H1 (cell line): Measurements from ENCODE around the gene NCK2. TPM values are rescaled to one million over a fixed set of nuclear protein-coding genes. Genes with fewer than 3 reads are reported as not detected.

Experiments used
- CTCF ChIA-PET: fragments of 300-600 bp; sonication (Branson Sonifier 250); formaldehyde crosslinking; loops from one replicate; lab custom pipeline; 2021; ENCODE audit not compliant: partially characterized antibody; lab: Charles Lee
- POLR2A ChIA-PET: fragments of 300-600 bp; sonication (Branson Sonifier 250); formaldehyde crosslinking; loops from one replicate; lab custom pipeline; 2021; ENCODE audit warnings: inconsistent platforms; ENCODE audit not compliant: partially characterized antibody; lab: Charles Lee
- DNase-seq, 2 experiments: peaks; one replicate each; pipeline versions ENCODE4 v3.0.0 to v3.0.0-alpha.2; 2010 to 2022; ENCODE audit warnings: low spot score in 2 of 2, low read depth in 1 of 2, mixed read lengths in 1 of 2
- FAIRE-seq: peaks from 2 replicates; lab custom pipeline; 2011; peaks lifted over from hg19 to GRCh38; lab: Jason Lieb, UNC
- H2AFZ ChIP-seq: 2 replicates; pipeline ENCODE4 v1.8.1; 2012; ENCODE audit warnings: low read length, inconsistent platforms
- H2AK5ac ChIP-seq: 2 replicates; pipeline ENCODE4 v1.6.1; 2013; ENCODE audit warnings: low read depth, low read length
- H2BK120ac ChIP-seq: replicated peaks from 2 replicates; pipeline ENCODE3; 2013; ENCODE audit warnings: low read depth, low read length, inconsistent platforms
- H2BK12ac ChIP-seq: 2 replicates; pipeline ENCODE4 v1.6.1; 2013; ENCODE audit warnings: low read depth, low read length
- H2BK15ac ChIP-seq: 2 replicates; pipeline ENCODE4 v1.6.1; 2013; ENCODE audit warnings: low read length
- H2BK20ac ChIP-seq: 2 replicates; pipeline ENCODE4 v1.6.1; 2013; ENCODE audit warnings: low read length
- H2BK5ac ChIP-seq: 2 replicates; pipeline ENCODE4 v1.6.1; 2013; ENCODE audit warnings: low read depth, low read length
- H3K14ac ChIP-seq: 2 replicates; pipeline ENCODE4 v1.6.1; 2013; ENCODE audit warnings: inconsistent platforms; ENCODE audit not compliant: insufficient read length
- H3K18ac ChIP-seq: 2 replicates; pipeline ENCODE4 v1.6.1; 2013; ENCODE audit warnings: low read length; ENCODE audit errors: extremely low read depth
- H3K23ac ChIP-seq: 2 replicates; pipeline ENCODE4 v1.6.1; 2013; ENCODE audit warnings: inconsistent platforms; ENCODE audit not compliant: insufficient read length
- H3K23me2 ChIP-seq: 2 replicates; pipeline ENCODE4 v1.6.1; 2013; ENCODE audit warnings: low read depth, low read length
- H3K27ac ChIP-seq: 2 replicates; pipeline ENCODE4 v1.6.1; 2011; ENCODE audit warnings: low read depth, low read length, inconsistent platforms
- H3K27me3 ChIP-seq, 4 experiments: replicated peaks in 1 of 4; 1 replicate in 1 of 4; 2 replicates in 3 of 4; pipeline versions ENCODE4 v1.6.1 to v1.8.1; 2011 to 2013; ENCODE audit warnings: low read length in 3 of 4, mild to moderate bottlenecking in 3 of 4, inconsistent platforms in 2 of 4, mixed read lengths in 2 of 4, moderate library complexity in 1 of 4; ENCODE audit not compliant: control insufficient read depth in 3 of 4, insufficient read depth in 3 of 4; ENCODE audit errors: extremely low read depth in 1 of 4
- H3K36me3 ChIP-seq, 4 experiments: 2 replicates each; pipeline versions ENCODE4 v1.6.1 to v1.8.1; 2011 to 2013; ENCODE audit warnings: mild to moderate bottlenecking in 4 of 4, low read length in 3 of 4, moderate library complexity in 2 of 4, control low read depth in 1 of 4, inconsistent platforms in 1 of 4; ENCODE audit not compliant: insufficient read depth in 4 of 4, control insufficient read depth in 2 of 4
- H3K4ac ChIP-seq: replicated peaks from 2 replicates; pipeline ENCODE3; 2013; ENCODE audit warnings: low read length, low read depth, mixed read lengths, inconsistent platforms; ENCODE audit not compliant: insufficient read length
- H3K4me1 ChIP-seq, 4 experiments: replicated peaks in 1 of 4; 1 replicate in 1 of 4; 2 replicates in 3 of 4; pipeline versions ENCODE4 v1.6.1 to v1.8.1; 2011 to 2013; ENCODE audit warnings: low read length in 3 of 4, inconsistent platforms in 2 of 4, mixed read lengths in 1 of 4; ENCODE audit not compliant: insufficient read depth in 4 of 4, control insufficient read depth in 3 of 4
- H3K4me2 ChIP-seq, 2 experiments: 2 replicates each; pipeline versions ENCODE4 v1.6.1 to v1.8.1; 2011 to 2013; ENCODE audit warnings: low read depth in 2 of 2, low read length in 2 of 2, control low read depth in 1 of 2, inconsistent platforms in 1 of 2, mild to moderate bottlenecking in 1 of 2; ENCODE audit not compliant: insufficient read depth in 1 of 2
- H3K4me3 ChIP-seq, 4 experiments: fragments of 200-600, 300-600 bp in 1 of 4; sonication (generic), shearing (Covaris generic), sonication (Bioruptor Twin) in 1 of 4; 2 replicates each; pipeline versions ENCODE4 v1.5.1 to v1.8.1; 2011 to 2016; ENCODE audit warnings: low read length in 4 of 4, low read depth in 3 of 4, control low read depth in 2 of 4, inconsistent platforms in 2 of 4, mild to moderate bottlenecking in 2 of 4, mixed read lengths in 1 of 4, moderate library complexity in 1 of 4; ENCODE audit not compliant: insufficient read depth in 2 of 4; ENCODE audit errors: extremely low read depth in 1 of 4
- H3K56ac ChIP-seq: replicated peaks from 2 replicates; pipeline ENCODE3; 2013; ENCODE audit warnings: low read depth, mild to moderate bottlenecking, mixed read lengths, low read length, inconsistent platforms; ENCODE audit not compliant: insufficient read length
- H3K79me1 ChIP-seq: 2 replicates; pipeline ENCODE4 v1.6.1; 2013; ENCODE audit warnings: low read depth, low read length, control low read depth
- H3K79me2 ChIP-seq, 2 experiments: 2 replicates each; pipeline versions ENCODE4 v1.6.1 to v1.8.1; 2012 to 2013; ENCODE audit warnings: low read length in 2 of 2, mild to moderate bottlenecking in 2 of 2, inconsistent platforms in 1 of 2; ENCODE audit not compliant: insufficient read depth in 2 of 2, control insufficient read depth in 1 of 2
- H3K9ac ChIP-seq, 4 experiments: replicated peaks in 1 of 4; 1 replicate in 1 of 4; 2 replicates in 3 of 4; pipeline versions ENCODE4 v1.6.1 to v1.8.1; 2011 to 2013; ENCODE audit warnings: low read depth in 3 of 4, low read length in 3 of 4, control low read depth in 2 of 4, mild to moderate bottlenecking in 2 of 4, moderate library complexity in 2 of 4, inconsistent platforms in 1 of 4; ENCODE audit errors: extremely low read depth in 1 of 4
- H3K9me3 ChIP-seq, 2 experiments: 2 replicates each; pipeline versions ENCODE4 v1.6.1 to v1.8.1; 2012 to 2013; ENCODE audit warnings: mild to moderate bottlenecking in 2 of 2, moderate library complexity in 2 of 2, control low read depth in 1 of 2, inconsistent platforms in 1 of 2, low read depth in 1 of 2, low read length in 1 of 2, mixed read lengths in 1 of 2; ENCODE audit not compliant: insufficient read depth in 2 of 2
- H4K20me1 ChIP-seq, 2 experiments: replicated peaks in 1 of 2; 2 replicates each; pipeline versions ENCODE3 to v1.8.1; 2011 to 2013; ENCODE audit warnings: inconsistent platforms in 2 of 2, low read length in 2 of 2, mild to moderate bottlenecking in 1 of 2; ENCODE audit not compliant: insufficient read depth in 2 of 2, control insufficient read depth in 1 of 2
- H4K5ac ChIP-seq: 2 replicates; pipeline ENCODE4 v1.6.1; 2013; ENCODE audit warnings: low read length, low read depth, mixed read lengths, inconsistent platforms; ENCODE audit not compliant: insufficient read length
- H4K8ac ChIP-seq: 2 replicates; pipeline ENCODE4 v1.8.0; 2013; ENCODE audit warnings: mild to moderate bottlenecking, moderate library complexity, low read length, inconsistent platforms; ENCODE audit not compliant: insufficient read depth; ENCODE audit errors: extremely low read depth
- H4K91ac ChIP-seq: replicated peaks from 2 replicates; pipeline ENCODE3; 2013; ENCODE audit warnings: low read length, mixed read lengths, inconsistent platforms; ENCODE audit not compliant: insufficient read length
- KDM4A ChIP-seq: IDR thresholded peaks from one replicate; pipeline ENCODE4 v1.7.1; 2012; ENCODE audit warnings: low read depth, mild to moderate bottlenecking, moderate library complexity, low read length, inconsistent platforms; ENCODE audit not compliant: severe bottlenecking
- MAX ChIP-seq: IDR thresholded peaks from 2 replicates; pipeline ENCODE4 v1.6.1; 2012; ENCODE audit warnings: inconsistent platforms
- ZNF274 ChIP-seq: IDR thresholded peaks from 2 replicates; pipeline ENCODE4 v1.7.0; 2012; ENCODE audit warnings: low read length, borderline replicate concordance; ENCODE audit errors: extremely low read depth
- WGBS, 2 experiments: shearing (Covaris generic) in 1 of 2; methylation state at CpG; one replicate each; pipeline versions ENCODE4 v1.1.6 to v1.1.7; 2013 to 2015; ENCODE audit warnings: low lambda C conversion rate in 2 of 2, mixed read lengths in 2 of 2, inconsistent platforms in 1 of 2, low coverage in 1 of 2, missing lambda C conversion rate in 1 of 2; ENCODE audit not compliant: insufficient replicate concordance in 2 of 2, insufficient coverage in 1 of 2, insufficient read length in 1 of 2; ENCODE audit errors: extremely low coverage in 1 of 2, missing lambda C conversion rate in 1 of 2; 5-methylcytosine and 5-hydroxymethylcytosine counted together
- polyA plus RNA-seq, 7 experiments: library from polyadenylated mRNA; depleted of rRNA in 3 of 7; stranded (reverse) in 5 of 7; unstranded in 2 of 7; fragments of >200 nt in 5 of 7; fragments of 200-250 nt in 2 of 7; gene quantifications; 1 replicate in 5 of 7; 2 replicates in 1 of 7; 4 replicates in 1 of 7; pipeline versions ENCODE4 v1.2.1 to v1.2.3, GENCODE V29; 2011 to 2013; ENCODE audit warnings: missing spikeins in 2 of 7, mixed read lengths in 2 of 7
- total RNA-seq: library from RNA; stranded (reverse); fragmentation: NEBNext Ultra II Directional; extraction: Animal tissue kit (Norgen Biotek cat#: 25700); gene quantifications from 2 replicates; pipeline ENCODE4 v1.2.1, GENCODE V29; 2021

NCK2 gene
- total and polyA plus RNA-seq, 2 of the 8 experiments (the other 6 are each of a cell fraction or from before 2014, with no cell fraction given): 30.3 to 65.7 TPM

GRCh38 chr2:105770149-105770548 lies 25.4 kb downstream of the NCK2 start:
- peaks cover 3 to 15% (median 7%) of the 10 kb centered on the region in 4 experiments; a peak in 6 of 7 replicates for H3K4me1 ChIP-seq
- no peak overlapping the region for H2BK20ac ChIP-seq
- H3K9me3 ChIP-seq: no peaks in the 10 kb centered on the region
- no peak overlapping the region for H3K14ac ChIP-seq
- no peak for FAIRE-seq
- no peak overlapping the region for H2AK5ac ChIP-seq
- H2AFZ ChIP-seq: no peak overlapping the region
- H3K4me2 ChIP-seq: no peak overlapping the region
- CTCF ChIA-PET: interaction anchor here (1.2 kb wide), 1 partner anchor 19 kb away, joined by 5 read pairs; no protein-coding TSS in a partner anchor
- H2BK15ac ChIP-seq: no peak overlapping the region
- TF ChIP-seq KDM4A (no peak), MAX (no peak), ZNF274 (no peak)
- no peak overlapping the region for H3K9ac ChIP-seq
- no peak overlapping the region for H4K5ac ChIP-seq
- no peak for DNase-seq
- POLR2A ChIA-PET: no interaction called here
- peaks cover 17 to 29% of the 10 kb centered on the region in 2 experiments for H4K20me1 ChIP-seq
- no peak overlapping the region for H3K18ac ChIP-seq
- no peak overlapping the region for H3K56ac ChIP-seq
- H3K79me2 ChIP-seq: peaks cover 8 to 91% of the 10 kb centered on the region in 2 experiments
- H2BK12ac ChIP-seq: no peak overlapping the region
- H4K8ac ChIP-seq: no peak overlapping the region
- H3K23ac ChIP-seq: no peak overlapping the region
- no peak overlapping the region for H2BK5ac ChIP-seq
- H3K4ac ChIP-seq: no peak overlapping the region
- H4K91ac ChIP-seq: no peak overlapping the region
- 83% methylated on average over 1 of the region's 1 CpG; no CpG with 5 or more reads in 1 of the 2 experiments for WGBS, 2 experiments
- H3K23me2 ChIP-seq: no peaks in the 10 kb centered on the region
- no peaks in the 10 kb centered on the region for H3K36me3 ChIP-seq
- peaks cover 16% of the 10 kb centered on the region for H3K79me1 ChIP-seq
- no peaks in the 10 kb centered on the region for H3K27me3 ChIP-seq
- H3K4me3 ChIP-seq: no peak overlapping the region
- H3K27ac ChIP-seq: no peak overlapping the region
- H2BK120ac ChIP-seq: no peak overlapping the region
